GM19455 (cell line): ENCODE measurements around the gene URB2.

Source experiments
- ATAC-seq: cut with Tn5 transposase; IDR thresholded peaks from one replicate; pipeline ENCODE4 v1.9.1; 2021; ENCODE audit not compliant: unreplicated experiment

URB2 gene

GRCh38 chr1:229643996-229644745 is 18.1 kb downstream of the URB2 start:
- ATAC-seq = no peak

GRCh38 chr1:229645324-229645993 is 19.4 kb downstream of the URB2 start:
- ATAC-seq = no peak

- ATAC-seq = no peak
These were observed 22.4 kb downstream of the URB2 start for GRCh38 chr1:229648406-229648805.

- ATAC-seq = no peak
These were observed 24.0 kb downstream of the URB2 start for GRCh38 chr1:229650045-229650444.

GRCh38 chr1:229651546-229651945 is 25.5 kb downstream of the URB2 start:
- ATAC-seq = no peak

GRCh38 chr1:229653420-229653819 is 27.4 kb downstream of the URB2 start:
- no peak for ATAC-seq

GRCh38 chr1:229655781-229656180 is 29.7 kb downstream of the URB2 start:
- no peak for ATAC-seq

GRCh38 chr1:229657993-229658755 is 32.1 kb downstream of the URB2 start:
- ATAC-seq = no peak

- ATAC-seq = no peak
These were observed 35.2 kb downstream of the URB2 start for GRCh38 chr1:229661022-229661877.

GRCh38 chr1:229661897-229662296 is 35.9 kb downstream of the URB2 start:
- no peak for ATAC-seq

- ATAC-seq = no peak
These were observed 38.2 kb downstream of the URB2 start for GRCh38 chr1:229664133-229664689.

- no peak for ATAC-seq
These were observed 40.0 kb downstream of the URB2 start for GRCh38 chr1:229665912-229666558.

- no peak for ATAC-seq
These were observed 40.5 kb downstream of the URB2 start for GRCh38 chr1:229666585-229666984.

- no peak for ATAC-seq
These were observed 43.3 kb downstream of the URB2 start for GRCh38 chr1:229669333-229669732.

GRCh38 chr1:229671310-229671709 is 45.3 kb downstream of the URB2 start:
- no peak for ATAC-seq

GRCh38 chr1:229672246-229672645 is 46.2 kb downstream of the URB2 start:
- ATAC-seq = no peak

GRCh38 chr1:229674042-229674441 is 48.0 kb downstream of the URB2 start:
- no peak for ATAC-seq

GRCh38 chr1:229675396-229675795 is 49.3 kb downstream of the URB2 start:
- no peak for ATAC-seq

- ATAC-seq = no peak
These were observed 59.1 kb downstream of the URB2 start for GRCh38 chr1:229685149-229685548.

GRCh38 chr1:229689273-229689672 is 63.2 kb downstream of the URB2 start:
- ATAC-seq = no peak
